Measurements from ENCODE around the gene GARIN5A.

DNA sequence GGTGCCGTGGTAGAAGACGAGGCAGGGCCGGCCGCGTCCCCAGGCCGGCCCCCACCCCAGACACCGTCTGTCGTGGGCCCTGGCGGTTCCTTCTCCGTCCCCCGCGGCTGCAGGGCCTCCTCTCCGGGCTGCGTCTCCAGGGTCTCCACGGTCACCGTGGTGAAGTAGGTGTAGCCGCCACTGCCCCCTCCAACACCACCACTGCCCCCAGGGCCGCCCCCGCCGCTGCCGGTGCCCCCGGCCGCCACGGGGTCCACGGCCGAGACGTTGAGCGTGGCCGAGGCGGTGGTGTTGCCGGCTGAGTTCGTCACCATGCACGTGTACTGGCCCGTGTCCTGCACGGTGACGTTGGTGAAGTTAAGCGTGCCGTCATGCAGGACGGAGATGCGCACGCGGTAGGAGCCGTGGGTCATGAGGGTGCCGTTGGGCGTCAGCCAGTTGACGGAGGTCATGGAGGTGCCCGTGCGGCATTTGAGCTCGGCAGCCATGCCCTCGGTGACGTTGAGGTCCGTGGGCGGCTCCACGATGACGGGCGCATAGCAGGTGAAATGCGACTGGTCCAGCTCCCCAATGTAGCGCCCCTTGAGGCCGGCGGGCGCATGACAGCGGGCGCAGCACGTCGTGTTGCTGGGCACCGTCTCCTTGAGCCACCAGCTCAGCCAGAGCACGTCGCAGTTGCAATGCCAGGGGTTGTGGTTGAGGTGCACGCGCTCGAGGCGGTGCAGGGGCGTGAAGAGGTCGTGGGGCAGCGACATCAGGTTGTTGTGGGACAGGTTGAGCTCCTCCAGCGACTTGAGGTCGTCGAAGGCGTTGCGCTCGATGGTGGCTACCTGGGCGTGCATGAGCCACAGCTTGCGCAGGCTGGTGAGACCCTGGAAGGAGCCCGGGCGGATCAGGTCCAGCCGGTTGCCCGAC, 41.7 kb upstream of the GARIN5A start:
- TF ChIP-seq CTCF (IDR thresholded peaks at IDR 0.05) = peak; percentile 82
- no peak for TF ChIP-seq ZFX (IDR thresholded peaks at IDR 0.05; ENCODE audit: borderline replicate concordance)
